ENCODE results near the gene RAD51B.

The RAD51B gene

GRCh38 chr14:68521961-68522509 is 702.5 kb downstream of the RAD51B start:
- DNase-seq: no peak

- DNase-seq: peak in 1 of 2 donors; percentile 12
Measured at GRCh38 chr14:68522510-68523325, 703.1 kb downstream of the RAD51B start.

GRCh38 chr14:68523326-68523610 is 703.7 kb downstream of the RAD51B start:
- DNase-seq: no peak

- no peak for DNase-seq
Measured at GRCh38 chr14:68523989-68524725, 704.6 kb downstream of the RAD51B start.

GRCh38 chr14:68525516-68525915 is 705.9 kb downstream of the RAD51B start:
- no peak for DNase-seq

GRCh38 chr14:68526512-68527091 is 707.0 kb downstream of the RAD51B start:
- DNase-seq: no peak

GRCh38 chr14:68527329-68527851 is 707.8 kb downstream of the RAD51B start:
- DNase-seq: no peak

- DNase-seq: no peak
Measured at GRCh38 chr14:68528040-68528687, 708.6 kb downstream of the RAD51B start.

GRCh38 chr14:68530443-68530842 is 710.9 kb downstream of the RAD51B start:
- no peak for DNase-seq

GRCh38 chr14:68532496-68532895 is 712.9 kb downstream of the RAD51B start:
- DNase-seq: no peak

- no peak for DNase-seq
Measured at GRCh38 chr14:68534276-68534675, 714.7 kb downstream of the RAD51B start.

GRCh38 chr14:68535404-68536017 is 715.9 kb downstream of the RAD51B start:
- no peak for DNase-seq

- DNase-seq: no peak
Measured at GRCh38 chr14:68536018-68536410, 716.4 kb downstream of the RAD51B start.

GRCh38 chr14:68538639-68539038 is 719.1 kb downstream of the RAD51B start:
- no peak for DNase-seq

- peak in 1 of 2 donors; percentile 19 for DNase-seq
Measured at GRCh38 chr14:68539241-68539737, 719.7 kb downstream of the RAD51B start.

- DNase-seq: no peak
Measured at GRCh38 chr14:68539789-68540188, 720.2 kb downstream of the RAD51B start.

GRCh38 chr14:68541178-68541896 is 721.8 kb downstream of the RAD51B start:
- no peak for DNase-seq

GRCh38 chr14:68542346-68542745 is 722.8 kb downstream of the RAD51B start:
- DNase-seq: no peak

- no peak for DNase-seq
Measured at GRCh38 chr14:68543516-68543915, 723.9 kb downstream of the RAD51B start.

GRCh38 chr14:68544081-68544892 is 724.7 kb downstream of the RAD51B start:
- no peak for DNase-seq

- DNase-seq: no peak
Measured at GRCh38 chr14:68546839-68547238, 727.3 kb downstream of the RAD51B start.
